Endodermal cell (in vitro differentiated cells): Measurements from ENCODE around the gene TAB2. TPM values are rescaled to one million over a fixed set of nuclear protein-coding genes. Genes with fewer than 3 reads are reported as not detected.

Experiments
- DNase-seq: peaks from one replicate; pipeline ENCODE4 v3.0.0-alpha.2; 2017
- H3K27ac ChIP-seq: 2 replicates; pipeline ENCODE4 v1.5.1; 2013; ENCODE audit warnings: mild to moderate bottlenecking, low read depth, low read length, moderate library complexity
- H3K27me3 ChIP-seq: 2 replicates; pipeline ENCODE4 v1.6.1; 2013; ENCODE audit warnings: mild to moderate bottlenecking, low read length, moderate library complexity; ENCODE audit not compliant: insufficient read depth, control insufficient read depth, poor library complexity, severe bottlenecking
- H3K36me3 ChIP-seq: 2 replicates; pipeline ENCODE4 v1.7.0; 2013; ENCODE audit warnings: mild to moderate bottlenecking, low read length, moderate library complexity; ENCODE audit not compliant: control insufficient read depth, insufficient read depth
- H3K4me1 ChIP-seq: one replicate; pipeline ENCODE4 v1.7.0; 2013; ENCODE audit warnings: low read length; ENCODE audit not compliant: control insufficient read depth, insufficient read depth
- H3K4me3 ChIP-seq: 2 replicates; pipeline ENCODE4 v1.5.1; 2013; ENCODE audit warnings: mild to moderate bottlenecking, low read length, moderate library complexity
- H3K9ac ChIP-seq: 2 replicates; pipeline ENCODE4 v1.6.1; 2013; ENCODE audit warnings: mild to moderate bottlenecking, low read length, moderate library complexity; ENCODE audit not compliant: poor library complexity, severe bottlenecking; ENCODE audit errors: extremely low read depth
- H3K9me3 ChIP-seq: 2 replicates; pipeline ENCODE4 v1.6.1; 2013; ENCODE audit warnings: mild to moderate bottlenecking, low read length, moderate library complexity; ENCODE audit not compliant: control insufficient read depth
- H3K27ac Mint-ChIP-seq: 2 replicates; pipeline ENCODE4 v1.8.0; 2020; ENCODE audit warnings: mixed read lengths
- H3K27me3 Mint-ChIP-seq: 2 replicates; pipeline ENCODE4 v1.8.0; 2021; ENCODE audit warnings: mild to moderate bottlenecking, mixed read lengths; ENCODE audit not compliant: insufficient read depth
- H3K36me3 Mint-ChIP-seq: 2 replicates; pipeline ENCODE4 v1.8.0; 2020; ENCODE audit warnings: low read depth, mixed read lengths
- H3K4me1 Mint-ChIP-seq: 2 replicates; pipeline ENCODE4 v1.8.0; 2020; ENCODE audit warnings: mixed read lengths
- H3K4me3 Mint-ChIP-seq: 2 replicates; pipeline ENCODE4 v1.8.0; 2020; ENCODE audit warnings: mild to moderate bottlenecking, moderate library complexity, mixed read lengths
- H3K9me3 Mint-ChIP-seq: 2 replicates; pipeline ENCODE4 v1.8.0; 2020; ENCODE audit warnings: mild to moderate bottlenecking, mixed read lengths
- CTCF ChIP-seq: fragments of 200-600 bp; sonication (generic); conservative IDR thresholded peaks from 2 replicates; pipeline ENCODE4 v1.5.0; 2021; ENCODE audit warnings: antibody characterized with exemption, mild to moderate bottlenecking
- WGBS, 2 experiments: methylation state at CpG; one replicate each; pipeline versions ENCODE4 v1.1.5 to v1.1.7; 2013; ENCODE audit warnings: missing lambda C conversion rate in 2 of 2, mixed read lengths in 1 of 2; ENCODE audit not compliant: insufficient coverage in 1 of 2, insufficient read length in 1 of 2; 5-methylcytosine and 5-hydroxymethylcytosine counted together
- total RNA-seq, 2 donors: library from RNA; stranded (reverse); fragmentation: NEBNext Ultra II Directional in 1 of 2; extraction: Animal tissue kit (Norgen Biotek cat#: 25700) in 1 of 2; gene quantifications; 2 replicates in 1 of 2; 3 replicates in 1 of 2; pipeline ENCODE4 v1.2.1, GENCODE V29; 2021

The TAB2 gene
- total RNA-seq, 2 donors from 2014 or later, result 51.1 to 54.8 TPM

- Histone ChIP-seq H3K27ac (no peak overlapping the region), H3K4me3 (no peak overlapping the region), H3K36me3 (no peaks in the 10 kb centered on the region), H3K27me3 (no peaks in the 10 kb centered on the region), H3K9ac (no peak overlapping the region), H3K4me1 (peaks cover 6% of the 10 kb centered on the region), H3K9me3 (no peaks in the 10 kb centered on the region)
- WGBS, 2 experiments, result 100% methylated on average over 1 of the region's 2 CpGs; no CpG with 5 or more reads in 1 of the 2 experiments
- Mint-ChIP-seq H3K27me3 (no peaks in the 10 kb centered on the region), H3K9me3 (no peaks in the 10 kb centered on the region), H3K4me1 (peaks cover 68% of the 10 kb centered on the region), H3K36me3 (no peaks in the 10 kb centered on the region), H3K4me3 (no peak overlapping the region), H3K27ac (no peak overlapping the region)
- TF ChIP-seq CTCF, result no peak
- no peak for DNase-seq
Measured at GRCh38 chr6:149331043-149331807, 13.7 kb downstream of the TAB2 start.

GRCh38 chr6:149331871-149332270 is 14.4 kb downstream of the TAB2 start:
- Histone ChIP-seq H3K27ac (no peak overlapping the region), H3K4me1 (peaks cover 8% of the 10 kb centered on the region), H3K27me3 (no peaks in the 10 kb centered on the region), H3K9ac (no peak overlapping the region), H3K9me3 (no peaks in the 10 kb centered on the region), H3K36me3 (no peaks in the 10 kb centered on the region), H3K4me3 (no peak overlapping the region)
- Mint-ChIP-seq H3K27ac (no peak overlapping the region), H3K4me3 (no peak overlapping the region), H3K4me1 (peaks cover 74% of the 10 kb centered on the region), H3K27me3 (no peaks in the 10 kb centered on the region), H3K36me3 (no peaks in the 10 kb centered on the region), H3K9me3 (no peaks in the 10 kb centered on the region)
- TF ChIP-seq CTCF, result no peak
- no peak for DNase-seq
- WGBS, 2 experiments, result 83 to 91% methylated on average over 1 to 2 of the region's 2 CpGs

- H3K4me1 Mint-ChIP-seq, result peaks cover 74% of the 10 kb centered on the region
- H3K9me3 ChIP-seq, result no peaks in the 10 kb centered on the region
- H3K27ac ChIP-seq, result no peak overlapping the region
- H3K4me3 Mint-ChIP-seq, result no peak overlapping the region
- no peaks in the 10 kb centered on the region for H3K27me3 ChIP-seq
- TF ChIP-seq CTCF, result no peak
- DNase-seq, result no peak
- no peaks in the 10 kb centered on the region for H3K36me3 ChIP-seq
- 82 to 100% methylated on average over 3 to 4 of the region's 5 CpGs for WGBS, 2 experiments
- H3K9me3 Mint-ChIP-seq, result no peaks in the 10 kb centered on the region
- no peaks in the 10 kb centered on the region for H3K27me3 Mint-ChIP-seq
- no peak overlapping the region for H3K9ac ChIP-seq
- H3K36me3 Mint-ChIP-seq, result no peaks in the 10 kb centered on the region
- no peak overlapping the region for H3K4me3 ChIP-seq
- peak overlapping the region; percentile 33 for H3K27ac Mint-ChIP-seq
- H3K4me1 ChIP-seq, result peaks cover 8% of the 10 kb centered on the region
Measured at GRCh38 chr6:149332602-149333265, 15.2 kb downstream of the TAB2 start.
